HG03108 (cell line): ENCODE results near the gene GPD2.
A peak's percentile ranks its signal among the peaks of the same experiment; 100 is the strongest.

Experiments
- ATAC-seq: cut with Tn5 transposase; IDR thresholded peaks from one replicate; pipeline ENCODE4 v1.9.1; 2021; ENCODE audit warnings: moderate library complexity; ENCODE audit not compliant: unreplicated experiment

Gene GPD2

DNA sequence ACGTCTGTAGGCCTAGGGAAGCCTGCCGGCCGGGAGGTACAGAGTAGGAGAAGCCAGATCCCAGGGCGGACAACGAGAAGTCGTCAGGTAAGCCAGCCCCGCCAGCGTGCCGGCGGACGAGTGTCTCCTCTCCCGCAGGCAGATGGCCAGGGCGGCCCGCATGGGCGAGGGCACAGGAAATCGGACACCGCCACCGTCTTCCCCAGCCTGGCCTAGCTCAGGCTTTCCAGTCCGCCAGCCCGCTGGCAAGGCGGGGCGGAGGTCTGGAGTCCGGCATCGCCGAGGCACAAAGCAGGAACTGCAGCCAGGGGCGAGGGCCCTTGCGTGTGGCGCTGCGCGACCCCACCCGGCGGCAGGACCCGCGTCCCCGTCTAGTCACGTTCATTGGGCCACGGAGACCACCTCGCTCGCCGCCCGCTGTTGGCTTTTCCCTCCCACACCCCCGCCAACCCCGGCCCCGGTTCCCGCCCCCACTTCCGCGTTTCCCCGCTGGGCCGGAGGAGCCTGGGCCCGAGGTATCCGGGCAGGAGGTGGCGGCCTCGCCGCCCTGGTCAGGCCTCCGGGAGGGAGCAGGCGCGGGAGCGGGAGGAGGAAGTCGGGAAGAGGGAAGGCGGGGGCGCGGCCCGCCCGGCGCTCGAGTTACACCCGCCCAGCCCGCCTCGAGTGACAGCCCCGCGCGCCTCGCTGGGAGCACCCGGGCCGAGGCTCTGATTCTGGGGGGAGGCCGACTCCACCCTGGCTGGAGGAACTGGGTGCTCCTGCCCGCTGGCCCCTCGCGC, at the start of gene GPD2:
Gene GPD2 (plus strand): TSS at position 662 of the 779 bp plus-strand sequence. CDS start 39,727 bp downstream, outside the sequence.
- peak; percentile 45 for ATAC-seq

DNA sequence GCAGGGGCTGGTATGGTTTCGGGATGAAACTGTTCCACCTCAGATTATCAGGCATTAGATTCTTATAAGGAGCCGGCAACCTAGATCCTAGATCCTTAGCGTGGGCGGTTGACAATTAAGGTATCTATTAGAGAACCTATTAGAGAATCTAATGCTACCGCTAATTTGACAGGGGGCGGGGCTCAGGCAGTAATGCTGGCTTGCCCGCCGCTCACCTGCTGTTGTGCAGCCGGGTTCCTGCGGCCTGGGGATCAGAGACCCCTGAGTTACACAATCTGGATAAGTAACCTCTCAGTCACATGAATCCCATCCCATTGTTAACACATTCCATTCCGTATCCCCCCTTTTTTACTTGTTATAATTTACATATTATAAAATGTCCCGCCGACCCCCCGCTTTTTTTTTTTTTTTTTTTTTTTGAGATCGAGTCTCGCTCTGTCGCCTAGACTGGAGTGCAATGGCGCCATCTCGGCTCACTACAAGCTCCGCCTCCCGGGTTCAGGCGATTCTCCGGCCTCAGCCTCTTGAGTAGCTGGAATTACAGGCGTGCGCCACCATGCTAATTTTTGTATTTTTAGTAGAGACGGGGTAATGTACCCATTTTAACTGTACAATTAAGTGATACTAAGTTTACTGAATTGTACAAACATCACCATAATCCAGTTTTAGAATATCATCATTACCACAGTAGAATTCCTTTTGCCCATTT, 42.0 kb upstream of the GPD2 start:
- ATAC-seq, result no peak

- peak; percentile 30 for ATAC-seq
Measured at GRCh38 chr2:156396126-156396525, 40.1 kb upstream of the GPD2 start.

DNA sequence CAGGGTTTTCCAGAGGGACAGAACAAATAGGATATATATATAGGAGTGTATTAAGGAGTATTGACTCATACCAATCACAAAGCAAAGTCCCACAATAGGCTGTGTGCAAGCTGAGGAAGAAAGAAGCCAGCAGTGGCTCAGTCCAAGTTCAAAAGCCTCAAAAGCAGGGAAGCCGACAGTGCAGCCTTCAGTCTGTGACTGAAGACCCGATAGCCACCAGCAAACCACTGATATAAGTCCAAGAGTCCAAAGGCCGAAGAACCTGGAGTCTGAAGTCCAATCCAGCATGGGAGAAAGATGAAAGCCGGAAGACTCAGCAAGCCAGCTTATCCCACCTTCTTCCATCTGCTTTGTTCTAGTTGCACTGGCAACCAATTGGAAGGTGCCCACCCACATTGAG, 39.0 kb upstream of the GPD2 start:
- no peak for ATAC-seq

DNA sequence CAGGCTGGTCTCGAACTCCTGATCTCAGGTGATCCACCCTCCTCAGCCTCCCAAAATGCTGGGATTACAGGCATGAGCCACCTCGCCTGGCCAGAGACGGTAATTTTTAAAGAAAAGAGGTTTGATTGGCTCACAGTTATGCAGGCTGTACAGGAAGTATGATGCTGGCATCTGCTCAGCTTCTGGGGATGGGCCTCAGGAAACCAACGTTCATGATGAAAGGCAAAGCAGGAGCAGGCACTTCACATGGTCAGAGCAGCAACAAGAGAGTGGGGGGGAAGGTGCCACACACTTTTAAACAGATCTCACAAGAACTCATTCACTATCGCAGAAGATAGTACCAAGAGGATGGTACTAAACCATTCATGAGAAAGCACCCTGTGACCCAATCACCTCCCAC, 38.0 kb upstream of the GPD2 start:
- ATAC-seq, result no peak

DNA sequence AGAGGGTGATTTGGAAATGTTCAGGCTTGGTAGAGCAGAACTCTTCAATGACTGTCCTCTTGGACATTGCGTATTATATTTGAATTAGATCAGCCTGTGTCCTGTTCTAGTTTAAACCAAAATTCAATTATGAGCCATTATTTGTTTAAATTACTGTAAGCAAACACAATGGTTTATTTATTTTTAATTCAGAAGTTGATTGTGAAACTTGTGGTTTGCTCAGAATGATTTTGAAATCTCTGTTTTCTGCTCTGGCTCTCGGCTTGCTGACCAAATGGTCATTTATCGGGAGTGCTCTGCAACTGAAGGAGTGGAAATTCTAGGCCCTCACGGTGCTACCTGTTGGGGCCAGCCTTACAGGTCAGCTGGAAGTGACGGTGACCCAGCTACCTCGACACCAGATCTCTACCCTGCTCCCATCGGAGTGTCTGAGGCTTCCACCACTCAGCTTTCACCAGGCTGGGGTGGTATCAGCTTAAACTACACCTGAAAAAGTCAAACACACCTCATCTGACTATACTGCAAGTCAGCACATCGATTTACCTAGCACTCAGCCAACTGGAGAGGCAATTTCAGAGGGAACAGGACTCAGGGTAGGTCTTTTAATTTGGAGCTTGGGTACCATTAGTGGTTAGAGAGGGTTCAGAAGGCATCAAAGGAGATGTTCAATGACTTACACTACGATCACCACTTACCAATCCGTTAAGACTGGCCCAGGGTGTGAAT, 36.8 kb upstream of the GPD2 start:
- no peak for ATAC-seq

GRCh38 chr2:156399950-156400705, 36.1 kb upstream of the GPD2 start:
- peak; percentile 32 for ATAC-seq

- ATAC-seq, result peak; percentile 50
Measured at GRCh38 chr2:156400706-156401678, 35.2 kb upstream of the GPD2 start.

DNA sequence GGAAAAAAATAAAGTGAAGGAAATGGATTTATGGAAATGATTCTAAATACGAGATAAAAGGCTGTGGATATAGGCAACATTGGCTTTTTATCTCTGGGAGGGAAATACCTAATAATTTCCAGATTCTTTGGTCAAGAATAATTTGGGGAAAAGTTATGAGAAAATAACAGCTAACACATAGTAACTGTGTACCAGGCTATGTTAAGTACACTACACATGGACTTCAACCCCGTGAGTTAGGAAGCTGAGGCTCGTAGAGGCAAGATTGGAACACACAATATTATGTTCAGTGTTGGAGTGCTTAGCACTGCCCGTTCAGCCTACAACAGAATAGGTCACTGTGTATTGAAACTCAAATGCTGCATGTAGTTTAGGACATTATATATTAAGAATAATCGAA, 34.3 kb upstream of the GPD2 start:
- ATAC-seq, result no peak

DNA sequence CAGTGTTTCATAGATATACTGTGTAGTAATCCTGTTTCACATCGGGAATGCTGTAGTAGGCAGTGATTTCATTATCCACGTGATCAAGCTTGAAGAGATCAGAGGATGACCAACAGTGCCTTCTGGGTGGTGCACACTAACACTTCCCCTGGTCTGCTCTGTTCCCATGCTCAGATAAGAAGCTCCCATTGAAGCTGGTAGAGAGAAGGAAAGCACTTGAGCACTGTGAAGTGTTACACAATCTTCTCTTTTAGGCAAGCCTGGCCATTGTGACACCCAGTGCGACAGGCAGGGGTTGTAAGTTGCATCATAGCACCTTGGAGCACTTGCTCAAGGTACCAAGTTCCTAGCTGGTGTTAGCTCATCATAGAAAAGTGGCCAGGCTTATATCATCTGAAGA, 30.6 kb upstream of the GPD2 start:
- ATAC-seq, result no peak

DNA sequence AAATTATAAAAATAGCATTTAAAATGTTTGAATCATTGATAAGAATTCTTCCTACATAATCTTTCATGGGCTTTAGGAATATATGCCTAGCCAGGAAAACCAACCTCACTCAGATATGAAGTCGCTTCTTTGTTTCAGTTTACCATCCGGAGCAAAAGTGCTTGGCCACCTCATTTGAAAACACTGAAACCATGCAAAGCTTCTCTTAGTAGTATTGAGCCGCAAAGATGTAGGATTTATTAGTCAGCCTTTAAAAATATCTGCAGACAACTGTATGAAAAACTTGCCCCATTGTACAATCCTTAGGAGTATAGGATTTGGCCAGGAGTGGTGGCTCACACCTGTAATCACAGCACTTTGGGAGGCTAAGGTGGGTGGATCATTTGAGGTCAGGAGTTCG, 24.3 kb upstream of the GPD2 start:
- no peak for ATAC-seq

DNA sequence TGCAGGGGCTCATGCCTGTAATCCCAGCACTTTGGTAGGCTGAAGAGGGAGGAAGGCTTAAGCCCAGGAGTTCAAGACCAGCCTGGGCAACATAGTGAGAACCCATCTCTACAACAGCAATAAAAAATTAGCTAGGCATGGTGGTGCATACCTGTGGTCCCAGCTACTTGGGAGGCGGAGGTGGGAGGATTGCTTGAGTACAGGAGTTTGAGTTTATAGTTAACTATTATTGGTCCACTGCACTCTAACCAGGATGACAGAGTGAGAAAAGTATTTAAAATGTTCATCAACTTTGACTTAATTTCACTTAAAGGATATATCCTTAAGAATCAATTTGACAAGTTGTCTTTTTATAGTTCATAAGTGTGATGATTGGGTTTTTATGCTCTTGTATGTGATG, 14.3 kb upstream of the GPD2 start:
- ATAC-seq, result no peak

DNA sequence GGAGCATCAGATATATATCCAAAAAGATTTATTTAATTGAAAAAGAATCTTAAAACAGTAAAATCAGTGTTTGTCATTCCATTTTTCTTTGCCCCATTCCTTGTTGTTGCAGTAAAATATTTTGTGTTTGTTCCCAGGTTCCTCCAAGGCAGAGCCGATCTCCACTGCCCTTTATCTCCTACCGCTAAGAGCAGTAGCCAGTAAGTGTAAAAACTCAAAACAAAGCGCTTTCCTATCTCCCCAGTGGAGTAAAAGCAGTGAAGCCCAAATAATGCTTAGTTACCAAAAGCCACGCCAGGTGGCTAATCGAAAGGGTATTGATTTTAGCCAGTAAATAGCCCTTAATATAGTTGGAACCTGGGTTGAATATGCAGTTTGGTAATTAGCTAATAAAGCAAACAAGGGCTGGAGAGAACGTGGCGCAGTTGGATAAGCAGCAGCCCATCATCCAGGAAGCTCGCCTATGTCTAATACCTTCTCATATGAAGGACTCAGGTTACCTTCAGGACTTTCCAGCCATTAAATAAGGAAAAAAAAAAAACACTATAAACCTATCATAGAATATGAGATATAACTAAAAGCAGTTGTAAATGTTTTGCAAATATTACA, 12.4 kb upstream of the GPD2 start:
- ATAC-seq, result no peak

DNA sequence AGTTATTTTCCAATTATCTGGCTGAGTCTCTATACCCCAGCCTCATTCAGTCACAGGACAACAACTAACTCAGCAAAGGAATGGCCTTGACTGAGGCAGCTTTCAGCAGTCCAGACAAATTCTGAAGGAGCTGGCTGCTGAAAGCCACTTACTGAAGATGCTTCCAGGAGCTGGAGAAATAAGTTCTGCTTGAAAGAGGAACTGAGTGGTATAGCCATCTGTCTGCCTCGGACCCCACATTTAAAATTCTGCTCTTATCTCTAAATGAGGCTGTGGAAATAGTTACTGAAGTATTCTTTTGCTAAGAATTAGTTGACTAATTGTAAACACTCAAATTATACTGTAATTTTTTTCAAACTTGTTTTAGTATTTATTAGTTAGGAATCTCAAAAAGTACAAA, 9.1 kb upstream of the GPD2 start:
- no peak for ATAC-seq

DNA sequence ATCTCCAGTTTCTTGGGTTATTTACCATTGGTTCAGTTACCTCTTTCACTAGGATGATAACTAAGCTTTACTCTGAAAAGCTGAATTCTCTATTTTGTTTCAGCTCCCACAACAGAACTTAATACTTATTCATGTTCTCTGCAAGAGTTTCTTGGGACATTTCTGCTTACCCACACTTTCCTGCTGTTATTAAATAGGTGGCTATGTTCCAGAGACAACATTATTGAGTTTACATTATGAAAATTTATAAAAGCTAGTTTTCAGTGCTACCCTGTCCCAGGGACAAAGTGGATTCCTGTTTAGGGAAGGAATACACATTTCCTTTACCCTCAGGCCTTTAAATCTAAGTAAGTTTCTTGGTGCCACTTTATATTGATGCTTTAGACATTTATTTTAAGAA, 7.0 kb upstream of the GPD2 start:
- no peak for ATAC-seq

DNA sequence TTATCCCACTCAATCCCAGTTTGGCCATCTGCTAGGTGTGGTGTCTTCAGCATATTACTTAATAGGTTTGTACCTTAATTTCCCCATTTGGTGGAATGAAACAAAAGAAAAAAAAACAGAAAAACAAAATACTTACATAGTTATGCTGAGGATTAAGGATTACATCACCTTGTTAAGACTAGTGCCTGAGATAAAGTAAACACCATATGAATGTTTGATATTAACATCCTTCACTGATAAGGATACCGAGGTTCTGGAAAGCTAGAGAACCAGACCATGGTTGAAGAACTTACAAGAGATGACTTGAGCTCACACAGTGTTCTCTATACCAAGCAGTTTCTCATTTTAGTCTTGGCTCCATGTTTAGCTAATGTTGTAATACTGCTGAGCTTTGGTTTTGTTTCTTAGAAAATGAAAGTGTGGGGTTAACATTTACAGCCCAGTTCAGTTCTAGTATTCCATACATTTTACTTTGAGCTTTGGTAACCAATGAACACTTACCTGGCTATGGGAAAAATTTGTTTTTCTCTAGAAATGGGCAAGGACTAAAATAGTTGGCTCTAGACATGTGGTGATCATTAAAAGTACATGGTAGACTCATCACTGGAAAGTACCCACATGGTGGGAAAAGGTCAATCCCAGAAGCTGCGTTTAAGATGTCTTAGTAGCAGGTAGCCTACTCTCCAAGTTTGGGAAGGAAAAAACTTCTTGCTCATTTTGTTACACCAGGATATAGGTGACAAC, 5.8 kb upstream of the GPD2 start:
- no peak for ATAC-seq

DNA sequence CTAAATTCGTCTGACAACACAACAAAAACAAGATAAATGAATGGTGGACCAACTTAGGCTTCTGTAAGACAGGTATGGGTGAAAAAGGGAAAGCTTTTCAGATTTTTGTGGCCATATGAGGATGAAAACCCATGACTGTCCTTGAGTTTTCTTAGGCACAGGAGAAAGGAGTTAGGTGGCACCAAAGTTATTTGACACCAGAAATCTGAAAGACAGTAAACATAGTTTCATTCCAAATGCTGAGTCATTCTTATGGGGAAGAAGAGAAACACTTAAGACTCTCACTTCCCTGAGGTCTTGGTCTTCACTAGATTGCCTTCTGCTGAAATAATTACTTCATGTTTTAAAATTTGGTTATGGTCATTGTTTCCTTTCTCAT, 5.2 kb upstream of the GPD2 start:
- peak; percentile 70 for ATAC-seq

DNA sequence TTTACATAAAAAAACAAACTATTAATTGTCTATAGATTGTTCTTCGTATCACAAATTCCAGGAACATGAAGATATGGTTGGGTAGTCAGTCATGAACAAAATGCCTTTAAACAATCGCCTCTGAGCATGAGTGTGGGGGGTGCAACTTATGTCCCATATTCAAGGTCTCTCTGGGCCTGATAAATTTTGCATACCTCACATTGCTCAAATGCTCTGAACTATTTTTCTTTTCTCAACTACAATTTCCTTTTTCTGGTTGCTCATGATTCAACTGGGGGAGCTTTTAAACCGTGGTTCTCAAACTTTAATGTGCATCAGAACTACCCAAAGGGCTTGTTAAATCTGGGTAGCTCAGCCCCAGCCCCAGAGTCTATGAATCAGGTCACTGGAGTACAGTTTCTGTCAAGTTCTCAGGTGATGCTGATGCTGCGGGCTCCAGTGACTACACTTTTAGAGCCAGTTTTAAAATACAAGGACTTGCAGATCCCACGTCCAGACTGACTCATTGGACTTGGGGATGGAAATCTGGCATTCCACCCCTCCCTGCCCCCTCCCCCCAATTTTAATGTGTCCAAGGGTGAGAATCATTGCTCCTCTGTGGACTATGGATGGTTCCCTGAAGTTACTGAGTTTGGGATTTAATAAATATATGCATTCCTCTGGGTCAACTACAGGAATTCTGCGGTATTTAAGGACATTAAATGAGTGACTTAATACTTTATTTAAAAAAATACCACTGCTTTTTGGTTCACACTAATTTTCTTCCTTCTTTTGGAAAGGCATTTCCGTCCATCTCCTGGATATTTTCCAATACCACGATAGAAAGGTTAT, 1.5 kb upstream of the GPD2 start:
- ATAC-seq, result no peak
